Glomerular visceral epithelial cell (primary cell): ENCODE data around the gene DIRAS2.
"Not testable (repeated sequence)": the region's sequence is repeated elsewhere in the genome, so short reads cannot be mapped to it uniquely, and the experiment has no call there.

Source experiments
- DNase-seq: peaks from one replicate; pipeline ENCODE4 v3.0.0-alpha.2; 2016; ENCODE audit errors: extremely low spot score

DIRAS2 gene, protein sequence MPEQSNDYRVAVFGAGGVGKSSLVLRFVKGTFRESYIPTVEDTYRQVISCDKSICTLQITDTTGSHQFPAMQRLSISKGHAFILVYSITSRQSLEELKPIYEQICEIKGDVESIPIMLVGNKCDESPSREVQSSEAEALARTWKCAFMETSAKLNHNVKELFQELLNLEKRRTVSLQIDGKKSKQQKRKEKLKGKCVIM

DNA sequence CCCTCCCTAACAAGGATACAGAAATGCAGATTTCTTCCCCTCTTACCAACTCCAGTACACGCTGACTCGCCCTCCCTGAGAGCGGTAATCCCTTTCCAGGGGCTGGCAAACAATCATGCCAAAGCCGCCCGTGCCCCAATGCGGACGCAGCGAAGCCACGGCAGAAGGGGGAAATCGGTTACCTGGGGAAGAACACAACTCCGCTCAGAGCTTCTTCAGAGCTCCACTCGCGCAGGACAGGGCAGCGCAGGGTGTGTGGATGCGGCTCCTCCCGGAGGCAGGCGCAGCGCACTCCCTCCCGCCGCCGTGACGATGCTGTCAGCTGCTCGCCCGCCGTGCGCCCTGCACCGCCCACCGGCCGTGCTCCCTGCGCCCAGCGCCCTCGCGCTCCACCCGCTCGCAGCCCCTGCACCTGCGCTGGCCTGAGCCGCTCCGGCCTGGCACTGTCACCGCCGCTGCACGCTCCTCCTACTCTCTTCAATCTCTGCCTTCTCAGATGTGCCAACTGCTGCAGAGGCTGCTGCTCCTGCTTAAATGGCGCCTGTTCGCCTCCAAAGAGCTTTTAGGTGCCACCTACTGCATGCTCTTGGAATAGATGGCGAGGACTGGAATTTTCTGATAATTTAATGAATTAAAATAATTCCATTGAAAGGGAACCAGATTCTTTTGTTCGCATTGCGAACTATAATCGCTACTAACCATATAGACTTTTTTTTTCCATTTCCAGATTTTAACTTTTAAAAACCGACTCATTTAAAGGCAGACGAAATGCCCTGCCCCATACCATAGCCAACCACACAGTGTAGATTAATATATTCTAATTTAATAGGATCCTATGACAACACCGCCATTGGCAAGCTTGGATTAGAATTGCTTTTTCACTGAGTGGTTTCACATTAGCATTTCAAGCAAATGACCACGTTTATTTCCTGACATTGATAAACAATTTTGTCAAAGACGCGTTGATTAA lies at the start of gene DIRAS2:
Gene DIRAS2, minus strand, starts transcription at position 255 of the 970 bp plus-strand sequence. CDS start 28,997 bp downstream, outside the sequence.
- peak; percentile 95 for DNase-seq

DNA sequence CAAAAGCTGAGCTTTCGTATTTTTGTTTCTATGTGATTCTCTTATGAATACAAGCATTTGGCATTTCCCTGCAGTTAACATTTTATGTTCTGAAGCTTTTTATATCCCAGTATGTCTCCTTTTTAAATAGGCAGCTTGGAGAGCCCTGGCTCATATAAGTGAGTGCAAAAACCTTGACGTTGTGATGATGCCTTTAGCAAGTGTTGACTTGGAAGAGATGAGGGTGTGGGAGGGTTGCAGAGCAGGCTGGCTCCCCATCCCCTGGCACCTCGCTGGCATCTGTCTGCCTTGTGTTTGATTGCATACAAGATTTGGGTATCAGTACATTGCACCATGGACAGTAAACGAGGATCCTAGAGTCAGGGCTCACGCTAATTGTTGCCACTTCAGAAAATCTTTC lies 42.1 kb upstream of the DIRAS2 start:
- DNase-seq, result no peak

DNA sequence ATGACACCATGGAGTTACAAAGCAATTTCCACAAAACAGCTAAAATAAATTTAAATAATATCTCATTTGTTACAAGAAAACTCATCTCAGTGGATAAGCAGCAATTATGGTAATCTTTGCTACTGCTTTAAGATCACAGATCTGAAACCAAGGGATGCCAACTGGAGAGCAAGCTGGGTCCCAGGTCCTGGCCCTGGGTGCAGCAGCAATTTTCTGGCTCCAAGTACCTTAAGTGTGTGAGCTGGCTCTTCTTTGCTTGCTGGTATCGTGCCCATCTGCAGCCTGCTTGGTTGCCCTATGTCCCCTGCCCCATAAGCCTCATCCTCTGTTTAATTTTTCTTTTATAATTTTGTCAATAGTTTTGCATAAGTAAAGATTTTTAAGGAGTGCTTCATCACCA lies 41.5 kb upstream of the DIRAS2 start:
- DNase-seq, result no peak

DNA sequence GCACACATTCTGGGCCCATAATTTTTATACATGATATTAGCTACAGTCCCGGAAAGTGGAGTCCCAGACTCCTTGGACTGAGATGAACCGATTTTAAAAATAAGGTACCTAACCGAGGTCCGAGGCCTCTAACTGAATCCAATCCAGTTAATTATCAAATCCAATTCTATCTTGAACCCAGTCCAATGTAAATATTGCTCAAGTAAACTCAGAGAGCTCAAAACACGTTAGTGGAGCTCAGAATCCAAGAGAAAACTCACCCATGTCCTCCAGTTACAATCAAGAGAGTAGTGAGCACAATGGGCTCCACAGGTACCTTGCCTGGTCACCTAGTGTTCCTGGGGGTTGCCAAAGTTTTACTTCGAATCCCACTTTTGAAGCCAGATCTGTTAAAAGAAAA lies 37.9 kb upstream of the DIRAS2 start:
- no peak for DNase-seq

DNA sequence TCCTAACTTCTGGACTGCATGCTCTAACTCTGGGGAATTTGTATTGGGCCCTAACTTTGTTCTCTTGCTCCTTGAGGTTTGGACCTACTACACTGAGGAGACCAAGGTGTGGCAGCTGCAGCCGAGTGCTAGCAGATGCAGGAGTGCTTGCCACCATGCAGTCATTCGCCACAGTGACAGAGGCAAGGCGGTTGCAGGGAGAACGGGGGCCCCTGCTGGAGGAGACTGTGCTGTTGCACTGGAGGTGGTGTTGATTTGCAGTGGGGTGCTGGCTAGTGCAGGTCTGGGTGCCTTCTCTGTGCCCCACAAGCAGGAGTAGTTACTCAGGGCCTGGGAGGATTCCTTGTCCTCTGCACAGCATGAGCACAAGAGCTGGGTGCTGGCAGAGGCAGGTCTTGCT lies 22.4 kb upstream of the DIRAS2 start:
- DNase-seq, result no peak

DNA sequence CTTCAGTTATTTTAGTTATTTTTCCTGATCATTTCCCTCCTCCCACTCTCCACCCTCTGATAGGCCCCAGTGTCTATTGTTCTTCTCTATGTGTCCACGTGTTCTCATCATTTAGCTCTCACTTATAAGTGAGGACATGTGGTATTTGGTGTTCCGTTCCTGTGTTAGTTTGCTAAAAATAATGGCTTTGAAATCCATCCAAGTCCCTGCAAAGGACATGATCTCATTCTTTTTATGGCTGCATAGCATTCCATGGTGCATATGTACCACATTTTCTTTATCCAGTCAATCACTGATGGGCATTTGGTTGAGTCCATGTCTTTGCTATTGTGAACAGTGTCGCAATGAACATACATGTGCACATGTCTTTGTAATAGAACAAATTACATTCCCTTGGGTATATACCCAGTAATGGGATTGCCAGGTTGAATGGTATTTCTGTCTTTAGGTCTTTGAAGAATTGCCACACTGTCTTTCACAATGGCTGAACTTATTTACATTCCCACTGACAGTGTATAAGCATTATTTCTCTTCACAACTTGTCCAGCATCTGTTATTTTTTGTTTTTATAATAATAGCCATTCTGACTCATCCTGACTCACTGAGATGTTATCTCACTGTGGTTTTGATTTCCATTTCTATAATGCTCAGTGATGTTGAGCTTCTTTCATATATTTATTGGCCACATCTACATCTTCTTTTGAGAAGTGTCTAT lies 17.2 kb upstream of the DIRAS2 start:
- DNase-seq, result peak; percentile 72

DNA sequence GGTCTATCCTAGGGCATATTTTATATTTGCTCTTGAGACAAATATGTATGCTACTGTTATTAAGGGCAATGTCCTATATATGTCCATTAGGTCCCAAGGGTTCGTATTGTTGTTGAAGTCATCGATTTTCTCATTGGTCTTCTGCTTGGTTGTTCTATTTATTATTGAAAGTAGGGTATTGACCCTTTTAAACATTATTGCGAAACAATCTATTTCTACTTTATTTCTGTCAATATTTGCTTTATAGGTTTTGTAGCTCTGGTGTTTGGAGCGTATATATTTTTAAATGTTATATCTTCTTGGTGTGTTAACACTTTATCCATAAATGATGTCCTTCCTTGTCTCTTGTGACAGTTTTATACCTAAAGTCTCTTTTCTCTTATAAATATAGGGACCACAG lies 16.2 kb upstream of the DIRAS2 start:
- no peak for DNase-seq

DNA sequence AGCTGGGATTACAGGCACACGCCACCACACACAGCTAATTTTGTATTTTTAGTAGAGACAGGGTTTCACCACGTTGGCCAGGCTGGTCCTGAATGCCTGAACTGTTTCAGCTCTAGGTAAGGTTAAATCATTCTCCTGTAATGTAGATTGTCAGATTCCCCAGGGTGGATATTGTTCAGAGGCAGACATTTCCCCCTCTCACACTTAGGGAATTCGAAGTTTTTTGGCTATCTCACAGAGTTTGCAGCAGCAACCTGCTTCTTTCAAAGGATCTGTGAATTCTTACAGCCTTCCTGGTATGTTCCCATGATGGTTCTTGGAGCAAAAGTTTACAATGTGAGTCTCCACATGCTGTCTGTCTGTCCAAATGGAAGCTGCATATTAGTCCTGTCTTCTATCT lies 15.6 kb upstream of the DIRAS2 start:
- DNase-seq, result no peak

DNA sequence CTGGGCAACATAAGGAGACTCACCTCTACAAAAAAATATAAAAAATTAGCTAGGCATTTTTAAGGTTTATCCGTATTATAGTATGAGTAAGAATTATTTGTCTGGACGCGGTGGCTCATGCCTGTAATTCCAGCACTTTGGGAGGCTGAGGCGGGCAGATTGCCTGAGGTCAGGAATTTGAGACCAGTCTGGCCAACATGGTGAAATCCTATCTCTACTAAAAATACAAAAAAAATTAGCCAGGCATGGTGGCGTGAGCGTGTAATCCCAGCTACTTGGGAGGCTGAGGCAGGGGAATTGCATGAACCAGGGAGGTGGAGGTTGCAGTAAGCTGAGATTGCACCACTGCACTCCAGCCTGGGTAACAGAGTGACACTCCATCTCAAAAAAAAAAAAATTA lies 14.3 kb upstream of the DIRAS2 start:
- DNase-seq, result not testable (repeated sequence)

DNA sequence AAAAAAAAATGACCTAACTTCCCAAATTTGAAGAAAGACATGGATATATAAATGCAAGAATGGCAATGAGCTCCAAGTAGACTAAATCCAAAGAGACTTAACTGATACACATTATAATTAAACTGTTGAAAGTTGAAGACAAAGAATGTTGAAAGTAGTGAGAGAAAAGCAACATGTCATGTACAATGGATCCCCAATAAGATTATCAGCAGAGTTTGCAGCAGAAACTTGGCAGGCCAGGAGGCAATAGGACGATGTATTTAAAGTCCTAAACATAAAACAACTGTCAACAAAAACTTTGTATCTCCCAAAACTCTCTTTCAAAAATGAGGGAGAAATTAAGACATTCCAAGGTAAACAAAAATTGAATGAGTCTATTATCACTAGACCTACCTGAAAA lies 8.6 kb upstream of the DIRAS2 start:
- DNase-seq, result no peak

DNA sequence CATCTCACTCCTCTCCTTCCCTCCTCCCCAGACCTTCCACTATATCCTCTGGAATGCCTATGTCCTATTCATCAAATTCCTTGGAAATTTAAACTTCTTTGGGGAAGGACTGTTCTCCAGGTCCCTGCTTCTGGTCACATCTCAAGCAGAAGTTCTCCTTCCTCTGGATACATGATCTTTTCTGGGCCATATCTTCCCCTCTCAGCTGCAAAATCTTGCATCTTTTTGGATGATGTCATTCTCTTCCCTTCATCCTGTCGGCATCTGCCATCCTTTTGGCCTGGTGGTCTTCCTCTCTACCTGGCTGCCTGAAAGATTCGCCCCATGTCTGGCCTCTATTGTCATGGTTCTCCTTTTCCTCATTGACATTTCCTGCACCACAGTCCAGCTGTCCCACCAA lies 5.2 kb upstream of the DIRAS2 start:
- DNase-seq, result no peak

DNA sequence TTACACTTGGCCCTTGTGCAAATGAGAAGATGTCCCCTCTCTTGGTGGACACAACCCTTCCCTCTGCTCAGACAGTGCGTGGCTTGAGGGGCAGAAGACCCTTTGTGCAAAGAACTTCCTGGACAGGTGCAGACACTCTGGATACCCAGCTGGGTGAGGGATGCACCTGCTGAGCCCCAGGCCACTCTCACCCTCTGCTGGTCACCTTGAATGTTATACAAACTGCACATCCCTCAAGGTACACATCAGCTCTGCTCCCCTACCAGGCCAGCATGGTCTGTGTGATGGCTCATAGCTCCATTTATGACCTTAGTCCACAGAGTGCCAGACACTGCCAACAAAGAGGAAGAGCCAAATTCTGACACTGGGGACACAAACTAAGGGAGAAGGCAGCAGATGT lies 3.1 kb upstream of the DIRAS2 start:
- DNase-seq, result no peak

DNA sequence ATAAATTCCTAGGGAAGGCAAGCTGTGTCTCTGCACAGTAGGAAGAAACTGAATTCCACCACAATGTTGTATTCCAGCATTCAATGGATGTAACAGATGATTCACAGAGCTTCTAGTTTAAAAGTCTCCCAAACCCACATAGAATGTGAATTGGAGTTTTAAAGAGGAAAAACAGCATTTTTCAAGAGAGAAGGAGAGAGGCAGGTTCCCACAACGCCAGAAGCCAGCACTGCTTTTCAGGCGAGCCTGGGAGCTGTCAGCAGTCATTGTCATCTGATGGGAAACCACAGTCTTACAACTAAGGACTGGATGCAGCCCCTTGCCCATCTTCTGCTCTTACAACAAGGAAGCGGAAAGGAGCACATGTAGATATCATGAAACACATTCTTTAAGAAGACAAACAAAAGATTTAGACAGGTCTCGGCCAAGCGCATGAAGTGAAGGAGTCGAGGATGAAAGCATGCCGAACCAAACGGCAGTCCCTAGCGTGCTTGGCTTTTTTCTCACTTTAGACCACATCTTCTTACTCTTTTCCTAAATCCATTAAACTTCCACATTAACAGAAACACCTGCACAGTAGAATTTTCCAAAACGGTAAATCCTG lies 638 bp downstream of the DIRAS2 start:
- DNase-seq, result peak; percentile 35

DNA sequence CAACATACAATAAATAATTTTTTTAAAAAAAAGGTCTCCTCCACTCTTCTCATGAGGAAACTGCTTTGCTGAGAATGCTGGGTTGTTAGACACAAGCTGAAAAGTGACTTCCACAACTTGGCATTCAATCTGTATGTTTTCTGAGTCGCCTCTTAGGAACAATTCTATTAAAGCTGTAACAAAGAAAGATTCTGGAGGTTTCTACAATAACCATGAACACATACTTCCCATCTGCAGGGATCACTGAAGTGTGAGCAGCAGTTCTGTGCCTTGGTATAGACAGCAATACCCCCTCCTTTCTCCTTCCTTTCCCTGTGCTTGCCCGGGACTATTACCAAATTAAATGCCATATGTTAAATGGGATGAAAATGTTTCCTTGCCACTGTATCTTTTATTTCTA lies 1.5 kb downstream of the DIRAS2 start:
- peak; percentile 17 for DNase-seq

DNA sequence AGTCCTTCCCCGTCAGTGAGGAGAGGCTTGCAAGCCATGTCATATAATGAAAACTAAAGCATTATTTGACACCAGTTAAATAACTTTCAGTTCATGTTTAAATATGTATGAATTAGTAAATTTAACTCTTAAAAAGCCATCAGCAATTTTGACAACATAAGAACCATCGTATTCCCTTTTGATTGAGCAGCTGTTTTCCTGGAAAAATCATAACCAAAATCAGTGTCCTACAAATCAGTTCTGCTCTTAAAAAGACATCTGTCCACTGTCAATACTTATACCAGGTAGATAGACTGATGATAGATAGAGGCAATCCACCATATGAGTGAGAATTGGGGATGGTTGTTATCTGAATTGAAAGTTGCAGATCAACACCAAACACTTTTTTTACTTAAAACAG lies 2.3 kb downstream of the DIRAS2 start:
- DNase-seq, result no peak

DNA sequence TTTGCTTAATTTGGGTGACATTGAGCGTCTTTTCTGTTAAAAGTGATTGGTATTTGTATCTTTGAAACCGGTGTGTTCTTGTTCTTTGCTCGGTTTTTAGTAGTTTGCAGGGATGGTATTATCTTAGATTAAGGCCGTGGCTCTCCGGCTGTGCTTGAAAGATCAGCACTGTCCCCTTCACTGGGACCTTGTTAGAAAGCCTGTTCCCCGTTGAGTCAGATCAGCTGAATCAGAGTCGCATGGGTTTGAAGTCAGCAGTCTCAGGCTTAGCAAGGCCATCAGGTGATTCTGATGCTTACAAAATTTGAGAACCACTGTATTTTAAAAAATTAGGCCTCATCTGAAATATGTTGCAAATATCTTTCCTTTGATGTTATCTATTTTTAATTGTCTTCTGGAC lies 5.0 kb downstream of the DIRAS2 start:
- no peak for DNase-seq

DNA sequence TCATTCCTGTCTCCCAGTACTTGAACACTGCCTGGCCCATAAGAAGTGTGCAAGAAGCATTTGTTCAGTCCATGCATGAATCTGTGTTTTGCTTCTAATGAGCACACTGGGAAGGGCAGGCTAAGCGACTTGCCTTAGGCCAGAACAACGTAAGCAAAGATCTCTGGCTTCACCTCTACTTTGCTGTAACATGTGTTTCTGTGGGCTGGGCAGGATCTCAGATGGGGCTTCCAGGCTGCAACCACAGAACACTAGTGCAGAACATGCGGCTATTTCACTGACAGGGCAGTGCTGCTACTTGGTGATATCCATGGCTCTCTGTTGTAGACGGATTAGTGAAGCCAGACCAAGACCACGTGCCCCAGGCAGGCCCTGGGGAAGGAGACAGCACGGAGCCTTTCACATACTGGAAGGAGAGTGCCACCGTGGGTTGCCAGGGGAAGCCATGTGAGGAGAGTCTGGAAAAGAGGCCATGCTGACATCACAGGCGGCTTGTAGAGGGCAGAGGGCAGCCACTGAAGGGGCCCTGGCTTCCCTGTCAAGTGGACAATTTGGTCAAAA lies 9.9 kb downstream of the DIRAS2 start:
- DNase-seq, result no peak

DNA sequence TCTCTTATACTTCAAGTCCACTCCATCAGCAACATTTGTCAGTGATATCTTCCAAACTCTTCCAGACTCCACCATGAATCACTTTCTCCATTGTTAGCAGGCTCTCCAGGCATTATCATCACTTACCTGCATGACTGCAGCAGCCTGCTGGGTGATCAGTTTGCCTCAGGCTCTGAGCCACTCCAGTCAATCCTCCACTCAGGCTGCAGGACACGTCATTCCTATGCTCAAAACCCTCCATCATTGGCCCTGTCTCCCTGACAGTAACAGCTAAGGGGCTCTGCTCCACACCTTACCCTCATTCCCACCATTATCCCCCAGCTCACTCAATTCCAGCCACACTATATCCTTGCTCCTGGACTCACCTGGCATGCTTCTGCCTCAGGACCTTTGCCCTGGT lies 10.7 kb downstream of the DIRAS2 start:
- no peak for DNase-seq

DNA sequence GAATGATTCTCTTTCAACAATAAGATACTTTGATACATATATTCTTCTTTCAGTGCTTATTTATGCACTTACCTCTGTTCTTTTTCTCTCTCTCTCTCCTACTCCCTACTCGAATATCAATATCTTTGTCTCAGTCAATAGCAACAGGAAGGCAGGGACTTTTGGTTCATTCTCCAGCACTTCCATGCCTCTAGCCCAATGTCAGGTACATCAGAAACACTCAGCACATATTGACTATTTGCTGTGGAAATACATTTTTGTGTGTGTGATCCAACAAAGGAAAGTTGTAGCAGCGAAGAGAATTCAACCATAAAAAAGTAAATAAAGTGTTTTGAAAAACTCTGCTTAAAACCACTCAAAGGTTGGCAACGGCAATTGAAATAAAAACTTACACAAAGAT lies 12.6 kb downstream of the DIRAS2 start:
- no peak for DNase-seq

DNA sequence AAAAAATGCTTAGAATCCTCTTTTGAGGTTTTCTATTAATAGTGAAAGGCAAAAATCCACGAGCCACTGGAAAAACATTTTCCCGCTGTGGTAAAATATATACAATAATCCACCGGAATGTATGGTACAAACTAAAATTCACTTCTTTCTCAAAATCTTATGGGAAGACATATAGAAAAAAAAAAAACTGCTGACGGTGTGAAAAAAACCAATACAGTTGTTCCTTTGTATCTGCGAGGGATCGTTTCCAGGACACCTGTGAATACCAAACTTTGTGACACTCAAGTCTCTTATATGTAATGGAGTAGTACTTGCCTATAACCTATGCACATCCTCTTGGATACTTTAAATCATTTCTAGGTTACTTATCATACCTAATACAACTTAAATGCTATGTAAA lies 13.3 kb downstream of the DIRAS2 start:
- DNase-seq, result no peak

DNA sequence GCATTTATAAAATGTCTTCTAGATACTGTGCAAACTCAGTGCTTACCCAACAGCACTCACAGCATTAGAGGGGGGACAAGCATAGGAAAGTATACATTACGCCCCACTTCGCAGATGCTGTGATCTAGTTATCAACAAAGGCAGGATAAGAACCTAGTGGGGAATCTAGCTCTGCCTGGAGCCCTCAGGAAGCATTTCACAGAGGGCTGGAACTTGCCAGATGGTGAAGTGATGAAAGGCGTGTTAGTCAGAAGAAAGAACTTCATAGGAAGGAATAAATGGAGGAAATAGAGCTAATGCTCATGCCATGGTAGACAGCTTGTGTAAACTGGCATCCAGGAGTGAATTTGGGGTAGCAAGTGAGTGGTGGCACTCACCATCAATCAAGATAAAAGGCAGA lies 25.8 kb downstream of the DIRAS2 start:
- no peak for DNase-seq

DNA sequence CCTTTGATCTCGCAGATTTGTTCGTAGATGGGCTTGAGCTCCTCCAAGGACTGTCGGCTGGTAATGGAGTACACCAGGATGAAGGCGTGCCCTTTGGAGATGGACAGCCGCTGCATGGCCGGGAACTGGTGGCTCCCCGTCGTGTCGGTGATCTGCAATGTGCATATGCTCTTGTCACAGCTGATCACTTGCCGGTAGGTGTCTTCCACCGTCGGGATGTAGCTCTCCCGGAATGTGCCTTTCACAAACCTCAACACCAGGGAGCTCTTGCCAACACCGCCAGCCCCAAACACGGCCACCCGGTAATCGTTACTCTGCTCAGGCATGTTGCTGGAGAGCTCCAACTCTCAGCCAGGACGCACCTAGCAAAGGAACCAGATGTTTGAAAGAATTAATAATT lies 29.1 kb downstream of the DIRAS2 start:
- DNase-seq, result no peak
